ENCODE results near the gene CFAP97D1.
A peak's percentile ranks its signal among the peaks of the same experiment; 100 is the strongest.

Gene CFAP97D1

DNA sequence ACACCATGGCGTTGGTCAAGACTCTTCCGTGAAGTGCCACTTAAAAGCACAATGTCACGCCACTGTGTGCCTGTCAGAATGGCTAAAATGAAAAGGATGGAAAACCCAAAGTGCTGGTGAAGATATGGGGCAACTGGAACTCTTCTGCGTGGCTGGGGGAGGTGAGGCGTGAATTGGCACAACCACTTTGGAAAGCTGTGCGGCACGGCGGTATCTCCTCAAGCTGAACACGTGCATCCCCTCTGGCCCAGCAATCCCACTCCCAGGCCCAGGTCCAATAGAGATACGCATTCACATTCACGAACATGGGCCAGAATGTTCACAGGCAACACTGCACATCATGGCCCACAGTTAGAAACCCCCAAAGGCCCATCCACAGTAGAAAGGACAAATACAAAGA is 10.4 kb upstream of the CFAP97D1 start:
- TF ChIP-seq, protein P1, sequence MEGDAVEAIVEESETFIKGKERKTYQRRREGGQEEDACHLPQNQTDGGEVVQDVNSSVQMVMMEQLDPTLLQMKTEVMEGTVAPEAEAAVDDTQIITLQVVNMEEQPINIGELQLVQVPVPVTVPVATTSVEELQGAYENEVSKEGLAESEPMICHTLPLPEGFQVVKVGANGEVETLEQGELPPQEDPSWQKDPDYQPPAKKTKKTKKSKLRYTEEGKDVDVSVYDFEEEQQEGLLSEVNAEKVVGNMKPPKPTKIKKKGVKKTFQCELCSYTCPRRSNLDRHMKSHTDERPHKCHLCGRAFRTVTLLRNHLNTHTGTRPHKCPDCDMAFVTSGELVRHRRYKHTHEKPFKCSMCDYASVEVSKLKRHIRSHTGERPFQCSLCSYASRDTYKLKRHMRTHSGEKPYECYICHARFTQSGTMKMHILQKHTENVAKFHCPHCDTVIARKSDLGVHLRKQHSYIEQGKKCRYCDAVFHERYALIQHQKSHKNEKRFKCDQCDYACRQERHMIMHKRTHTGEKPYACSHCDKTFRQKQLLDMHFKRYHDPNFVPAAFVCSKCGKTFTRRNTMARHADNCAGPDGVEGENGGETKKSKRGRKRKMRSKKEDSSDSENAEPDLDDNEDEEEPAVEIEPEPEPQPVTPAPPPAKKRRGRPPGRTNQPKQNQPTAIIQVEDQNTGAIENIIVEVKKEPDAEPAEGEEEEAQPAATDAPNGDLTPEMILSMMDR (conservative IDR thresholded peaks at IDR 0.05; ENCODE audit: control insufficient read depth, insufficient read depth, low read depth, low read length): no peak
- no peak for DNase-seq (ENCODE audit: low read depth)
- H3K4me3 ChIP-seq (ENCODE audit: control insufficient read depth, low read depth, low read length): no peak overlapping the region

DNA sequence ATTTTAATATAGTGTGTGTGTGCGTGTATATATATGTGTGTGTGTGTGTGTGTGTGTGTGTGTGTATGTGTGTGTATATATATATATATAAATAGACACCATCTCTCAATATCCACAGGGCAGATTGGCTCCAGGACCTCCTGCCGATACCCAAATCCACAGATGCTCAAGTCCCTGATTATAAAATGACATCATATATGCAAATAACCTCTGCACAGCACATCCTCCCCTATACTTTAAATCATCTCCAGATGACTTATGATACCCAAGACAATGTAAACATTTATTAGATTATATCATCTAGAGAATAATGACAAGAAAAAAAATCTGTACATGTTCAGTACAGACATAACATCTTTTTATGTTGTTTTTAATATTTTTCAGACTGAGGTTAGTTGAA is 9.3 kb upstream of the CFAP97D1 start:
- no peak overlapping the region for H3K4me3 ChIP-seq (ENCODE audit: control insufficient read depth, low read depth, low read length)
- no peak for DNase-seq (ENCODE audit: low read depth)
- TF ChIP-seq, protein P1 (conservative IDR thresholded peaks at IDR 0.05; ENCODE audit: control insufficient read depth, insufficient read depth, low read depth, low read length): no peak

DNA sequence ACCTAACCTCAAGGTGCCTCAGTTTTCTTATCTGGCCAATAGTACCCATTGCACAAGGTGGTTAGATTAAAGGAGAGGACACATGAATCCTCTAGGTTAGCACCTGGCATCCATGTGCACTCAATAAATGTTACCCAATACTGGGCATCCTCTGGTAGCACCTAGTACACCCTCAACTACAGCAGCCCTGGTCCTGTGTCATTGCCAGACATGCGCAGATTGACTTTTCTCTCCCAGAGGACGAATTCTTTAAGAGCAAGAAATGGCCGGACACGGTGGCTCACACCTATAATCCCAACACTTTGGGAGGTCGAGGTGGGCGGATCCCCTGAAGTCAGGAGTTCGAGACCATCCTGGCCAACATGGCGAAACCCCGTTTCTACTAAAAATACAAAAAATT is 8.8 kb upstream of the CFAP97D1 start:
- TF ChIP-seq, protein P1 (conservative IDR thresholded peaks at IDR 0.05; ENCODE audit: control insufficient read depth, insufficient read depth, low read depth, low read length): no peak
- H3K4me3 ChIP-seq (ENCODE audit: control insufficient read depth, low read depth, low read length): no peak overlapping the region
- DNase-seq (ENCODE audit: low read depth): no peak

DNA sequence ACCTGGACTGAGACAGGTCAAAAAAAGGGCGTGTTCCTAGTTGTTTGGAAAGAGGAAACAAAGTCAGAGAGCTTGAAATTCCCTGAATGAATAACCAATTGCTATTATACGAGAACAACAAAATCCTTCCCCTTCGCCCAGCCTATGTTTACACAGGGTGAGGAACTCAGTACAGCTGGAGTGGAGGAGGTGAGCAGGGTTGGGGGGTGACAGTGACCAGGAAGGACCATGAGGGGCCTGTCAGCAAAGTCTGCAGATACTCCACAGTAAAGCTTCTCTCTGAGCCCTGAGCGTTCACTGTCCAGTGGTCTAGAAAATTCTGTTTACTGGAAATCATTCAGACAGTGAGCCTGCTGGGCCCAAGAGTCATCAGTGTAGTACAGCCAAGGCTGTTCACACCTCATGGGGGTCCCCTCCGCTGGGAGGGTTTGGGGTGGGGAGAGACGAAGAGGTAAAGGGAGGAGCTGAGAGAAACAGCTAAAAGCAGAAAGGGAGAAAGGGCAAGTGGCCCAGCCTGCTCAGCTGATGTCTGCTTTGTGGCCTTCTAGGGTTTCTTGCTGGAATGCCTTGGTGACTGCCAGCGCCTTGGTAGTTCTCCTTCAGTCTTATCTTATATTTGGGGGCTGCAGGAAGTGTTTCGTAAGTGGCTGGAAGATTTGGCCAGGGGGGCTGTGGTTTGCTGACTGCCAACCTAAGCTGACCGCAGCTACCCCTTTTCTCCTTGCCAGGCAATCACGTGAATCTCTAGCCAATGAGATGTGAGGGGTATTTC is 7.2 kb upstream of the CFAP97D1 start:
- no peak for DNase-seq (ENCODE audit: low read depth)
- TF ChIP-seq, protein P1 (conservative IDR thresholded peaks at IDR 0.05; ENCODE audit: control insufficient read depth, insufficient read depth, low read depth, low read length): no peak
- no peak overlapping the region for H3K4me3 ChIP-seq (ENCODE audit: control insufficient read depth, low read depth, low read length)

DNA sequence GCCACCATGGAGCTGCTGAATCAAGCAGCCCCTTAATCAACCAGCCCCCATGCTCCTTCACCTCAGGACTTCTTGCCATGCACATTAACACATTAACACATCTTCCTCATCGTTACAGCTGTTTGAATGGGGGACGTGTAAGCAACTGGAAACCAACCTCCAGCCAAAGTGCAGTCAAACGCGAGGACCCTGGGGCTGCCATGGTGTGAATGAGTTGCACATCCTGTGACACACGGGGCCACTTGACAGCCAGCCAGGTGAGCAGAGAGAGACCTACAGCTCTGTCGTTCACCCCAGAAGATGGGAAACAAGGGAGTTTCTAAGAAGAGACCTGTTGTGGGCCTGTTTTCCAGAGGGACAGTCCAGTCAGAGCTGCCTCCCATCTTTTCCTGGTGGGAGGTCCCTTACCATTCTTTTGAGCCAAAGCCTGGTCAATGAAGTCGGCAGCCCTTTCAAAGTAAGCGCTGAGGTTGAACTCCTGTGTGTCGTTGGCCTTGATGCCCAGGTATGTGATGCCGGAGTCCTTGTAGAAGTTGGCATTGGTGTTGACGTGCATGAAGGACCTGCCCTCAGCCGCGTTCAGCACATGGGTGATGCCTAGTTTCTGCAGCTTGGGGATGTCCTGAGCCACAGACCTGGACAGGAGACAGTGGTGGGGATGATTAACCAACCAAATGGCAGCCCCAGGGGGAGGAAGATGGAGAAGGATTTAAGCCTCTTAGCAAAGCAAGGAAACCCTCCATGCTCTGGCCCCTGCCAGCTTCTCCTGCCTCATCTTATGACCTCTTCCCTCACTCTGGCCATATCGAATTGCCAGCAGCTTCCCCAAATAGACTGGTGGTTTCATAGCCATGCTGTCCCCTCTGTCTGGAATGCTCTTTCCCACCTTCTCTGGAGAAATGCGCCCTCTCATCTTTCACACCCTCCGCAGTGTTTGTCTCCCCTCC is 5.7 kb upstream of the CFAP97D1 start:
- no peak for DNase-seq (ENCODE audit: low read depth)
- no peak overlapping the region for H3K4me3 ChIP-seq (ENCODE audit: control insufficient read depth, low read depth, low read length)
- TF ChIP-seq, protein P1 (conservative IDR thresholded peaks at IDR 0.05; ENCODE audit: control insufficient read depth, insufficient read depth, low read depth, low read length): no peak

DNA sequence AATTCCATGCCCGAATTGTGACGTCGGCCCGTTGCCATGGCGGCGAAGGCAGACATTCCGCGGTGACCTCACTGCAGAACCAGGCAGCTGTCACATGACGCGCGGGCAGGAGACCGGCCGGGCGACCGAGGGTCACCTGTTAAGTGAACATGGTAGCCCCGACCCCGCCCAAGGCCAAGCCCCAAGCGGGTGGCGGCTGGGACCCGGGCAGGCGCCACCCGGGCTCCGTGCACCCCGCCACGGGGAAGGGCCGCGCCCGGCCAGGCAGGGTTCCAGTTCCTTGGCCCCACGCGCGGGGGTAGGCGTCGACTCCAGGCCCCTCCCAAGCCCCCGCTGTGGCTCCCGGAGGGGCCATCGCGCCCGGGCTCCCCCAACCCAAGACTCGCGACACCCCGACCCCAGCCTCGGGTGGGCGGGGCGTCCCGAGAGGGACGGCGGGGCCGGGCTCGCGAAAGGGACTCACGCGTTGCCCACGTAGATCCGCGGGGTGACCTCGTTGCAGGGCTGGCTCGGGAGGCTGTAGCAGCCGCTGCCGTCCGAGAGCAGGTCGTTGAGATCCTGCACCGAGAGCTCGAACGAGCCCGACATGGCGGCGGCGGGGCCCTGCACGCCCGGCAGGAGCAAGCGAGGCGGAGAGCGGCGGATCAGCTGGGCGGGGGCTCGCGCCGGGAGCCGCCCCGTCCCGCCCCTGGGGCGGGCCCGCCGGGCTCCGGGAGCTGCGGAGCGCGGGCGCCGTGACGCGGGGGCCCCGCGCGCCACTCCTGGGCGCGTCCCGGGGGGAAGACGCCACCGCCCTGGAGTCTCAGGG is 1.7 kb upstream of the CFAP97D1 start, which contains the start of gene DUSP3:
TSS of gene DUSP3 (minus strand) at position 641 of the 808 bp plus-strand sequence. CDS start at position 588, 53 bp downstream.
- DNase-seq (ENCODE audit: low read depth): peak; percentile 85
- H3K4me3 ChIP-seq (ENCODE audit: control insufficient read depth, low read depth, low read length): peak within 1 kb of the TSS; percentile 73
- TF ChIP-seq, protein P1 (conservative IDR thresholded peaks at IDR 0.05; ENCODE audit: control insufficient read depth, insufficient read depth, low read depth, low read length): no peak
